HEK293 (cell line): Measurements from ENCODE around the gene RABGEF1.

ENCODE experiments used
- CTCF ChIA-PET: fragments of 350-600 bp; formaldehyde crosslinking; extraction: SDS; loops from one replicate; lab custom pipeline; 2021; ENCODE audit warnings: antibody characterized with exemption; lab: Yijun Ruan, JAX
- POLR2A ChIA-PET: fragments of 300-600 bp; formaldehyde crosslinking; extraction: SDS; loops from one replicate; lab custom pipeline; 2020; ENCODE audit warnings: antibody characterized with exemption, inconsistent platforms; lab: Yijun Ruan, JAX
- H3K27ac ChIP-seq: fragments of 200-500 bp; sonication (Bioruptor generic); 2 replicates; pipeline ENCODE4 v1.5.1; 2014; ENCODE audit warnings: low read depth, low read length, control low read depth, inconsistent platforms; ENCODE audit errors: extremely low read depth
- H3K36me3 ChIP-seq, 2 experiments: fragments of 200-500 bp in 1 of 2; sonication (Bioruptor generic) in 1 of 2; 1 replicate in 1 of 2; 2 replicates in 1 of 2; pipeline ENCODE4 v1.5.1; 2014 to 2017; ENCODE audit warnings: inconsistent platforms in 2 of 2, low read length in 2 of 2; ENCODE audit not compliant: control insufficient read depth in 2 of 2, insufficient read depth in 1 of 2
- H3K4me1 ChIP-seq: fragments of 200-500 bp; sonication (Bioruptor generic); 2 replicates; pipeline ENCODE4 v1.5.1; 2014; ENCODE audit warnings: mild to moderate bottlenecking, low read length, inconsistent platforms; ENCODE audit not compliant: control insufficient read depth, insufficient read depth
- H3K4me3 ChIP-seq: 2 replicates; pipeline ENCODE4 v1.5.1; 2011; ENCODE audit warnings: low read depth, mild to moderate bottlenecking, control low read depth, low read length, moderate library complexity
- H3K9me3 ChIP-seq: fragments of 200-500 bp; sonication (Bioruptor generic); 2 replicates; pipeline ENCODE4 v1.5.1; 2014; ENCODE audit warnings: low read depth, low read length, inconsistent platforms; ENCODE audit not compliant: control insufficient read depth, insufficient read depth
- EGR2 ChIP-seq: fragments of 450-650 bp; formaldehyde crosslinking; IDR thresholded peaks from 2 replicates; pipeline ENCODE4 v1.5.1; 2016; ENCODE audit warnings: low read depth, missing biosample characterization, missing genetic modification characterization
- ZFHX2 ChIP-seq: fragments of 450-650 bp; formaldehyde crosslinking; conservative IDR thresholded peaks from 2 replicates; pipeline ENCODE4 v1.5.1; 2016; ENCODE audit warnings: missing biosample characterization, missing genetic modification characterization
- ZIC2 ChIP-seq: fragments of 450-650 bp; formaldehyde crosslinking; IDR thresholded peaks from 2 replicates; pipeline ENCODE4 v1.5.1; 2016; ENCODE audit warnings: missing biosample characterization, missing genetic modification characterization
- ZNF221 ChIP-seq: fragments of 450-650 bp; formaldehyde crosslinking; IDR thresholded peaks from 2 replicates; pipeline ENCODE4 v1.5.1; 2017; ENCODE audit warnings: missing biosample characterization, missing genetic modification characterization, borderline replicate concordance
- ZNF239 ChIP-seq: fragments of 450-650 bp; formaldehyde crosslinking; IDR thresholded peaks from 2 replicates; pipeline ENCODE4 v1.5.1; 2016; ENCODE audit warnings: missing biosample characterization, missing genetic modification characterization
- ZNF354C ChIP-seq: fragments of 450-650 bp; formaldehyde crosslinking; IDR thresholded peaks from 2 replicates; pipeline ENCODE4 v1.5.1; 2016; ENCODE audit warnings: missing biosample characterization, missing genetic modification characterization, low read depth, borderline replicate concordance
- ZNF37A ChIP-seq: fragments of 450-650 bp; IDR thresholded peaks from 2 replicates; pipeline ENCODE4 v1.5.1; 2018; ENCODE audit warnings: missing biosample characterization, missing genetic modification characterization
- ZNF423 ChIP-seq: fragments of 450-650 bp; formaldehyde crosslinking; IDR thresholded peaks from 2 replicates; pipeline ENCODE4 v1.5.1; 2016; ENCODE audit warnings: missing biosample characterization, missing genetic modification characterization
- ZNF544 ChIP-seq: fragments of 450-650 bp; formaldehyde crosslinking; IDR thresholded peaks from 2 replicates; pipeline ENCODE4 v1.5.0; 2017; ENCODE audit warnings: missing biosample characterization, missing genetic modification characterization
- ZNF610 ChIP-seq: fragments of 450-650 bp; formaldehyde crosslinking; IDR thresholded peaks from 2 replicates; pipeline ENCODE4 v1.5.1; 2016; ENCODE audit warnings: missing biosample characterization, missing genetic modification characterization, borderline replicate concordance
- ZNF624 ChIP-seq: fragments of 450-650 bp; formaldehyde crosslinking; IDR thresholded peaks from 2 replicates; pipeline ENCODE4 v1.5.1; 2017; ENCODE audit warnings: missing biosample characterization, missing genetic modification characterization
- ZNF629 ChIP-seq: fragments of 450-650 bp; formaldehyde crosslinking; IDR thresholded peaks from 2 replicates; pipeline ENCODE4 v1.5.1; 2017; ENCODE audit warnings: missing biosample characterization, missing genetic modification characterization
- ZNF664 ChIP-seq: fragments of 450-650 bp; formaldehyde crosslinking; IDR thresholded peaks from 2 replicates; pipeline ENCODE4 v1.5.1; 2016; ENCODE audit warnings: missing biosample characterization, missing genetic modification characterization
- ZNF785 ChIP-seq: fragments of 450-650 bp; formaldehyde crosslinking; IDR thresholded peaks from 2 replicates; pipeline ENCODE4 v1.5.1; 2016; ENCODE audit warnings: missing biosample characterization, missing genetic modification characterization
- TF ChIP-seq, protein P1 (sequence below): fragments of 450-650 bp; formaldehyde crosslinking; IDR thresholded peaks from 2 replicates; pipeline ENCODE4 v1.5.1; 2016; ENCODE audit warnings: missing biosample characterization, missing genetic modification characterization
- TF ChIP-seq, protein P2 (sequence below): fragments of 450-650 bp; formaldehyde crosslinking; IDR thresholded peaks from 2 replicates; pipeline ENCODE4 v1.5.1; 2016; ENCODE audit warnings: missing biosample characterization, missing genetic modification characterization
- TF ChIP-seq, protein P3 (sequence below): fragments of 450-650 bp; formaldehyde crosslinking; IDR thresholded peaks from 2 replicates; pipeline ENCODE4 v1.5.1; 2016; ENCODE audit warnings: missing biosample characterization, missing genetic modification characterization
- TF ChIP-seq, protein P4 (sequence below): sonication (generic); formaldehyde crosslinking; IDR thresholded peaks from 2 replicates; pipeline ENCODE4 v1.8.1; 2022; ENCODE audit warnings: mild to moderate bottlenecking, moderate library complexity, missing genetic modification reagents
- TF ChIP-seq, protein P5 (sequence below): fragments of 450-650 bp; formaldehyde crosslinking; IDR thresholded peaks from 2 replicates; pipeline ENCODE4 v1.5.1; 2017; ENCODE audit warnings: missing biosample characterization, missing genetic modification characterization
- TF ChIP-seq, protein P6 (sequence below): fragments of 450-650 bp; IDR thresholded peaks from 2 replicates; pipeline ENCODE4 v1.5.1; 2018; ENCODE audit warnings: missing biosample characterization, mild to moderate bottlenecking, missing genetic modification characterization
- TF ChIP-seq, protein P7 (sequence below): fragments of 450-650 bp; formaldehyde crosslinking; IDR thresholded peaks from 2 replicates; pipeline ENCODE4 v1.5.1; 2016; ENCODE audit warnings: missing biosample characterization, missing genetic modification characterization

RABGEF1 gene

DNA sequence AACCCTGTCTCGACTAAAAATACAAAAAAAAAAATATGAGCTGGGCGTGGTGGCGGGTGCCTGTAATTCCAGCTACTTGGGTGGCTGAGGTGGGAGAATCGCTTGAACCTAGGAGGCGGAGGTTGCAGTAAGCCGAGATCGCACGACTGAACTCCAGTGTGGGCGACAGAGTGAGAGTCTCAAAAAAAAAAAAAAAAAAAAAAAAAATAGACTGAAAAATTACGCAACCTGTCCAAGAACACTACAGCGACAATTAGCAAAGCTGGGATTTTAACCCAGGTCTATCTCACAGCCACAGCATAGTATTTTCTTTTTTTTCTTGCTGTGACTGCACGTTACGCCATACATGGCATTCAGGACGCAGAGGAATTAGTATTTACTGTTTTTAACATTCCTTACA is 1.1 kb upstream of the RABGEF1 start:
- CTCF ChIA-PET: no interaction called here
- POLR2A ChIA-PET: interaction anchor here (0.6 to 2.9 kb wide), 10 partner anchors 8 to 246 kb away, joined by 3 to 8 read pairs (median 6); partner anchors contain the start of gene KCTD7
- Histone ChIP-seq H3K36me3 (peaks cover 3 to 16% of the 10 kb centered on the region in 2 experiments; a peak in 2 of 3 replicates), H3K4me1 (no peaks in the 10 kb centered on the region), H3K9me3 (no peaks in the 10 kb centered on the region), H3K4me3 (peak overlapping the region; percentile 97), H3K27ac (peak overlapping the region; percentile 84; the same call in 1 of the 2 replicates)
- TF ChIP-seq ZFHX2 (tag by site-specific recombination) (no peak), EGR2 (tag by site-specific recombination) (0 out of 2 replicates have a peak, but pooled peaks have one; percentile 8)
- TF ChIP-seq, protein P1, sequence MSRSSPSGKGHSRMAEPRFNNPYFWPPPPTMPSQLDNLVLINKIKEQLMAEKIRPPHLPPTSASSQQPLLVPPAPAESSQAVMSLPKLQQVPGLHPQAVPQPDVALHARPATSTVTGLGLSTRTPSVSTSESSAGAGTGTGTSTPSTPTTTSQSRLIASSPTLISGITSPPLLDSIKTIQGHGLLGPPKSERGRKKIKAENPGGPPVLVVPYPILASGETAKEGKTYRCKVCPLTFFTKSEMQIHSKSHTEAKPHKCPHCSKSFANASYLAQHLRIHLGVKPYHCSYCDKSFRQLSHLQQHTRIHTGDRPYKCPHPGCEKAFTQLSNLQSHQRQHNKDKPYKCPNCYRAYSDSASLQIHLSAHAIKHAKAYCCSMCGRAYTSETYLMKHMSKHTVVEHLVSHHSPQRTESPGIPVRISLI (tag by site-specific recombination): peak; percentile 78; the same call in 1 of the 2 replicates

DNA sequence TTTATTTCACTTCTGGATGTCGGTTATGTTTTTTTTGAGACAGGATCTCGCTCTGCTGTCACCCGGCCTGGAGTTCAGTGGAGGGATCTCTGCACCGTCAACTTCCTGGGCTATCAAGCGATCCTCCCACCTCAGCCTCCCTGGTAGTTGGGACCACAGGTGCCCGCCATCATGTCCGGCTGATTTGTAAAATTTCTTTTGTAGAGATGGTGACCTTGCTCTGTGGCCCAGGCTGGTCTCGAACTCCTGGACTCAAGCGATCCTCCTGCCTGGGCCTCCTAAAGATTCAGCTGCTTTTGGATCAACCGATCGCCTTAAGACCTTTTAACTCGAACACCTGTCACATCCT is 606 bp upstream of the RABGEF1 start:
- H3K27ac ChIP-seq: peak overlapping the region; percentile 84
- TF ChIP-seq, protein P2, sequence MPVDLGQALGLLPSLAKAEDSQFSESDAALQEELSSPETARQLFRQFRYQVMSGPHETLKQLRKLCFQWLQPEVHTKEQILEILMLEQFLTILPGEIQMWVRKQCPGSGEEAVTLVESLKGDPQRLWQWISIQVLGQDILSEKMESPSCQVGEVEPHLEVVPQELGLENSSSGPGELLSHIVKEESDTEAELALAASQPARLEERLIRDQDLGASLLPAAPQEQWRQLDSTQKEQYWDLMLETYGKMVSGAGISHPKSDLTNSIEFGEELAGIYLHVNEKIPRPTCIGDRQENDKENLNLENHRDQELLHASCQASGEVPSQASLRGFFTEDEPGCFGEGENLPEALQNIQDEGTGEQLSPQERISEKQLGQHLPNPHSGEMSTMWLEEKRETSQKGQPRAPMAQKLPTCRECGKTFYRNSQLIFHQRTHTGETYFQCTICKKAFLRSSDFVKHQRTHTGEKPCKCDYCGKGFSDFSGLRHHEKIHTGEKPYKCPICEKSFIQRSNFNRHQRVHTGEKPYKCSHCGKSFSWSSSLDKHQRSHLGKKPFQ (tag by site-specific recombination): no peak
- TF ChIP-seq ZNF664 (tag by site-specific recombination) (no peak), ZNF37A (tag by site-specific recombination) (no peak), ZNF239 (tag by site-specific recombination) (no peak), ZIC2 (no peak), ZNF544 (no peak), ZNF629 (tag by site-specific recombination) (no peak), ZNF610 (tag by site-specific recombination) (no peak), ZNF423 (tag by site-specific recombination) (no peak), ZNF624 (tag by site-specific recombination) (no peak), ZNF354C (tag by site-specific recombination) (no peak), ZNF785 (tag by site-specific recombination) (no peak), ZNF221 (tag by site-specific recombination) (no peak)
- TF ChIP-seq, protein P3, sequence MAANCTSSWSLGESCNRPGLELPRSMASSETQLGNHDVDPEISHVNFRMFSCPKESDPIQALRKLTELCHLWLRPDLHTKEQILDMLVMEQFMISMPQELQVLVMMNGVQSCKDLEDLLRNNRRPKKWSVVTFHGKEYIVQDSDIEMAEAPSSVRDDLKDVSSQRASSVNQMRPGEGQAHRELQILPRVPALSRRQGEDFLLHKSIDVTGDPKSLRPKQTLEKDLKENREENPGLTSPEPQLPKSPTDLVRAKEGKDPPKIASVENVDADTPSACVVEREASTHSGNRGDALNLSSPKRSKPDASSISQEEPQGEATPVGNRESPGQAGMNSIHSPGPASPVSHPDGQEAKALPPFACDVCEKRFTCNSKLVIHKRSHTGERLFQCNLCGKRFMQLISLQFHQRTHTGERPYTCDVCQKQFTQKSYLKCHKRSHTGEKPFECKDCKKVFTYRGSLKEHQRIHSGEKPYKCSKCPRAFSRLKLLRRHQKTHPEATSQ (tag by site-specific recombination): no peak
- TF ChIP-seq, protein P4, sequence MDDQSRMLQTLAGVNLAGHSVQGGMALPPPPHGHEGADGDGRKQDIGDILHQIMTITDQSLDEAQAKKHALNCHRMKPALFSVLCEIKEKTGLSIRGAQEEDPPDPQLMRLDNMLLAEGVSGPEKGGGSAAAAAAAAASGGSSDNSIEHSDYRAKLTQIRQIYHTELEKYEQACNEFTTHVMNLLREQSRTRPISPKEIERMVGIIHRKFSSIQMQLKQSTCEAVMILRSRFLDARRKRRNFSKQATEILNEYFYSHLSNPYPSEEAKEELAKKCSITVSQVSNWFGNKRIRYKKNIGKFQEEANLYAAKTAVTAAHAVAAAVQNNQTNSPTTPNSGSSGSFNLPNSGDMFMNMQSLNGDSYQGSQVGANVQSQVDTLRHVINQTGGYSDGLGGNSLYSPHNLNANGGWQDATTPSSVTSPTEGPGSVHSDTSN (CRISPR knock-in tag): no peak
- TF ChIP-seq, protein P5, sequence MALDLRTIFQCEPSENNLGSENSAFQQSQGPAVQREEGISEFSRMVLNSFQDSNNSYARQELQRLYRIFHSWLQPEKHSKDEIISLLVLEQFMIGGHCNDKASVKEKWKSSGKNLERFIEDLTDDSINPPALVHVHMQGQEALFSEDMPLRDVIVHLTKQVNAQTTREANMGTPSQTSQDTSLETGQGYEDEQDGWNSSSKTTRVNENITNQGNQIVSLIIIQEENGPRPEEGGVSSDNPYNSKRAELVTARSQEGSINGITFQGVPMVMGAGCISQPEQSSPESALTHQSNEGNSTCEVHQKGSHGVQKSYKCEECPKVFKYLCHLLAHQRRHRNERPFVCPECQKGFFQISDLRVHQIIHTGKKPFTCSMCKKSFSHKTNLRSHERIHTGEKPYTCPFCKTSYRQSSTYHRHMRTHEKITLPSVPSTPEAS: no peak
- TF ChIP-seq, protein P6, sequence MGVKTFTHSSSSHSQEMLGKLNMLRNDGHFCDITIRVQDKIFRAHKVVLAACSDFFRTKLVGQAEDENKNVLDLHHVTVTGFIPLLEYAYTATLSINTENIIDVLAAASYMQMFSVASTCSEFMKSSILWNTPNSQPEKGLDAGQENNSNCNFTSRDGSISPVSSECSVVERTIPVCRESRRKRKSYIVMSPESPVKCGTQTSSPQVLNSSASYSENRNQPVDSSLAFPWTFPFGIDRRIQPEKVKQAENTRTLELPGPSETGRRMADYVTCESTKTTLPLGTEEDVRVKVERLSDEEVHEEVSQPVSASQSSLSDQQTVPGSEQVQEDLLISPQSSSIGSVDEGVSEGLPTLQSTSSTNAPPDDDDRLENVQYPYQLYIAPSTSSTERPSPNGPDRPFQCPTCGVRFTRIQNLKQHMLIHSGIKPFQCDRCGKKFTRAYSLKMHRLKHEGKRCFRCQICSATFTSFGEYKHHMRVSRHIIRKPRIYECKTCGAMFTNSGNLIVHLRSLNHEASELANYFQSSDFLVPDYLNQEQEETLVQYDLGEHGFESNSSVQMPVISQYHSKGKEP (tag by site-specific recombination): no peak
- TF ChIP-seq, protein P7, sequence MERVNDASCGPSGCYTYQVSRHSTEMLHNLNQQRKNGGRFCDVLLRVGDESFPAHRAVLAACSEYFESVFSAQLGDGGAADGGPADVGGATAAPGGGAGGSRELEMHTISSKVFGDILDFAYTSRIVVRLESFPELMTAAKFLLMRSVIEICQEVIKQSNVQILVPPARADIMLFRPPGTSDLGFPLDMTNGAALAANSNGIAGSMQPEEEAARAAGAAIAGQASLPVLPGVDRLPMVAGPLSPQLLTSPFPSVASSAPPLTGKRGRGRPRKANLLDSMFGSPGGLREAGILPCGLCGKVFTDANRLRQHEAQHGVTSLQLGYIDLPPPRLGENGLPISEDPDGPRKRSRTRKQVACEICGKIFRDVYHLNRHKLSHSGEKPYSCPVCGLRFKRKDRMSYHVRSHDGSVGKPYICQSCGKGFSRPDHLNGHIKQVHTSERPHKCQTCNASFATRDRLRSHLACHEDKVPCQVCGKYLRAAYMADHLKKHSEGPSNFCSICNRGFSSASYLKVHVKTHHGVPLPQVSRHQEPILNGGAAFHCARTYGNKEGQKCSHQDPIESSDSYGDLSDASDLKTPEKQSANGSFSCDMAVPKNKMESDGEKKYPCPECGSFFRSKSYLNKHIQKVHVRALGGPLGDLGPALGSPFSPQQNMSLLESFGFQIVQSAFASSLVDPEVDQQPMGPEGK: no peak
- no peaks in the 10 kb centered on the region for H3K4me1 ChIP-seq
- no peaks in the 10 kb centered on the region for H3K9me3 ChIP-seq
- peaks cover 3 to 16% of the 10 kb centered on the region in 2 experiments; a peak in 2 of 3 replicates for H3K36me3 ChIP-seq
- ChIA-PET CTCF (no interaction called here), POLR2A (interaction anchor here (0.6 to 2.9 kb wide), 19 partner anchors 8 to 255 kb away, joined by 3 to 12 read pairs (median 5); partner anchors contain the start of genes KCTD7 and SBDS)
- H3K4me3 ChIP-seq: peak overlapping the region; percentile 97
